Occipital lobe (tissue), 2 donors: ENCODE results near the gene SSR1. TPM values are rescaled to one million over a fixed set of nuclear protein-coding genes. Genes with fewer than 3 reads are reported as not detected.

ENCODE experiments used
- DNase-seq: peaks from one replicate; lab custom pipeline; 2025; lab: John Stamatoyannopoulos, UW
- total RNA-seq: library from RNA; depleted of rRNA; stranded (reverse); fragments of >200 nt; gene quantifications from one replicate; pipeline ENCODE4 v1.2.3, GENCODE V29; 2014

Gene SSR1
- total RNA-seq, 1 donor from 2014 or later: 50.1 TPM

DNA sequence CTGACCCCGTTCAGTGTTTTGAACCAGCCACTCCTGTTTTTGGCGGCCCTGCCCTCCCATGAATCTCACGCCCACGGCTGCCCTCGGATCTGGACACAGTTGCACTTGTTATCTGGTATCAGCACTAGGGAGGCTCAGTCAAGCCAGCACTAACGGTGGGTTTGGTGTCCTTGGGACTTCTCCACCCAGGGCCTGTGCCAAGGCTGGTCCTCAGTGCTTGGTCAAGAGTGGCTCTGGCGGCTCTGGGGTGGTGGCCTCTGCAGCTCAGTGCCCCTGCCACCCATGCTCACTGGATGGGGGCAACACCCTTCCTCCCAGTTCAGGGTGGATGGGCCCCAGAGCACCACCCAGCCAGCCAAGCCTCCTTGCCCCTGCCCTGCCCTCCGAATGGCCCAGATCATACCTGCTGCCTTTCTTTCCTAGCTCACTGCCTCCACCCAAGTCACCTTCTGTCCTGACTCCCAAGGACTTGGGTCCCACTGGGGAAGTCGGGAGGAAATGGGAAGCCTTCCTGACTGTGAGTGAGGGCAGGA is 54.7 kb downstream of the SSR1 start:
- no peak for DNase-seq

DNA sequence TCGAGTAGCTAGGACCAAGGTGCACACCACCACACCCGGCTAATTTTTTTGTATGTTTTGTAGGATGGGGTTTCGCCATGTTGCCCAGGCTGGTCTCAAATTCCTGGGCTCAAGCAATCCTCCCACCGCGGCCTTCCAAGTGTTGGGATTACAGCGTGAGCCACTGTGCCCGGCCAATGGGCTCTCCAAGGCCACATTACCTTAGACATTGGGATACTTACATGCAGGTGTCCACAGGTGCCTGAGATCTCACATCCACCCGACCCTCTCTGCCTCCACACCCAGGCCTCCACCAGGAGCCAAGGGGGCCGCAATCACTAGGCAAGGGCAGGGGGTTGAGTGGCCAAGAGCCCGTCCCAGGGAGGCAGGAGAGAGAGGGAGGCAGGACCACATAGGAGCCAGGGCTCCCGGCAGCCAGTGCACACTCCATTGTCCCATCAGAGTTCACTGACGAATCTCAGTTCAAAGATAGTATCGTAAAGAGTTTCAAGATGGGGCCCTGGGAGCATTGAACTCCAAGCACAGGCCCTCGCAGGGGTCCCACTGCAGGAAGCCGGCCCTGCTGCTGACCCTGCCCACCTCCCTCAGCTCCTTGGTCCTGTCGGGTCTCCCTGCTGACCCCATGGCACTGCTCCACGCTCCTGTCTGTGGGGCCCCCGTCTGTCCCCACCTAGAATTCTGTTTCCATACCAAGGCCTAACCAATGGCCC is 55.3 kb downstream of the SSR1 start:
- no peak for DNase-seq

DNA sequence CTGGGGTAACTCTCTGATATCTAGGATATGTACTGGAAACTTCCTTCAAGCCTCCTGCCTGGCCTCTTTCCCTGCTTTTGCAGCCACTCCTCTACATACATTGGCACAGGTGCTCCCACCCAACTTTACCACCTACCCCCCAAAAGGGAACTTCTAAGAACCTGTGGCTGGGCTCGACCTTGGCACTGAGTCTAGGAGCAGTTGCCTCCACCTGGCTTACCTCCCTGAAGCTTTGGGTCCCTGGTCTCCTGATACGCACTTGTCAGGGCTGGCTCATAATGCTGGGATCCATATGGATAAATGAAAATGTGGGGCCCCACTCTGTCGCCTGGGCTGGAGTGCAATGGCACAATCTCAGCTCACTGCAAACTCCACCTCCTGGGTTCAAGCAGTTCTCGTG is 56.2 kb downstream of the SSR1 start:
- no peak for DNase-seq

DNA sequence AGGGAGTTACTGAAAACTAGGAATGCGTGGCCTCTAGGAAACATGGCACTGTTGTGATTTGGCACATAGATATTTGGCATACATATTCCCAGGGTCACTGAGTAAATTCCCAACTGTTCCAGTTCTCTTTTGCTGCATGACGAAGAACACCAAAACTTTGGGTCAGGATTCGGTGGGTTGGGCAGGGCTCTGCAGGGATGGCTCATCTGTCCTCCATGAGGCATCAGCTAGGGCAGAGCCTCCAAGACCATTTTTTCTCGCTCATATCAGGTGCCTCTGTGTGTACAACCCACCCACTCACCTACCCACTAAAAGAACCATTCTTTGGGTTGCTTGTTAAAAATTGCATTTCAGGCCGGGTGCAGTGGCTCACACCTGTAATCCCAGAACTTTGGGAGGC is 57.1 kb downstream of the SSR1 start:
- no peak for DNase-seq

DNA sequence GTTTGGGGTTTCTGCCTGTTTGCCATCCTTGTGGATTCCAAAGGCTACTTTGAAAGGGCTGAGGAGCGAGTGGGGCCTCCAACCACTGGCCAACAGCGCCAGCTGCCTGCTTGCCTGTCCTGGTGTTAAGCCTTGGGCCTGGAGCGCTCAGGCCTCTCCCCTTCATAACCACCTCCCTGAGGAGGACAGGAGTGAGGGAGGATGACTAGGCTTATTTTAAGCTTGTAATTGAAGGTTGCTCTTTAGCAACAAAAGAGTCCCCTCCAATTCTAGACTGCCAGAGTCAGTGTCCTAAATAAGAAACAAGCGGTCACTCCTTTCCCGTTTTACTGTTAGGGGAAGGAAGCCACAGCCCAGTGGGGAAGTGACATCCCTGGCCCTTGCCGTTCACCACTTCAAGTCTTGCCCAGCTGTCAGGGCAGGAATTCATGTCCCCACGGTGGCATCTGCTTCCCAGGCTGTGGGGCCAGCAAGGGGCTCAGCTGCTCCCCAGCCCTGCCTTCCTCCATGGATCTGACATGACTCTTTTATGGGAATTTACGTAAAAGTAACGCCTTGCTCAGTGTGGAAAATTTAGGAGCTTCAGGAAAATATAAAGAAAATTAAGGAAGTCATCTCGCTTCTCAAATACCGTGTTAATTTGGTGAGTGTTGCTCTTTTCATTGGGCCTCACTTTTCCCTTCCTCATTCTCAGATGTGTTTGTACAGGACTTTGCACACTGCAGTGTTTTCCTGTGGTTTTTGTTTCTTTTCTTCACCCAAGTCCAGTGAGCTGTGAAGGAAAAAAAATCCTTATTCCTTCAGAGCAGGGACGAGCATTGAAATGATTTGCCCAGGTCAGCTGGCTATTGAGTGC is 57.8 kb downstream of the SSR1 start:
- DNase-seq: no peak

DNA sequence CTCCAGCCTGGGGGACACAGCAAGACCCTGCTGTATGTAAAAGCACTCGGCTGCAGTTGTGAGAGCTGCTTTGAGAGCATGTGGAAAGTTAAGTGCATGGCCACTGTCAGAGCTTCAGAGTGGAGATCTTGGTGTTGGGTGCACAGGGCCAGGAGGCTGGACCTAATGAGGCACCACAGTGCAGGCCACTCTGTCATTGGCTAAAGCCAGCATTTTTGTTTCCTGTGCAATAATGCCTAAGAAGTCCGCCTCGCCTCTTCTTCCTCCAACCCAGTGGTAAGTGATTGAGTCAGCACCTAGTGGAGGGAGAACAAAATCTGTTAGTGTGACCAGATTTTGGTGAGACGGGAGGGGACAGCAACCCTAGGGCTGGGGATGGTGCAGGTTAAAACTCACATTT is 60.6 kb downstream of the SSR1 start:
- DNase-seq: no peak

DNA sequence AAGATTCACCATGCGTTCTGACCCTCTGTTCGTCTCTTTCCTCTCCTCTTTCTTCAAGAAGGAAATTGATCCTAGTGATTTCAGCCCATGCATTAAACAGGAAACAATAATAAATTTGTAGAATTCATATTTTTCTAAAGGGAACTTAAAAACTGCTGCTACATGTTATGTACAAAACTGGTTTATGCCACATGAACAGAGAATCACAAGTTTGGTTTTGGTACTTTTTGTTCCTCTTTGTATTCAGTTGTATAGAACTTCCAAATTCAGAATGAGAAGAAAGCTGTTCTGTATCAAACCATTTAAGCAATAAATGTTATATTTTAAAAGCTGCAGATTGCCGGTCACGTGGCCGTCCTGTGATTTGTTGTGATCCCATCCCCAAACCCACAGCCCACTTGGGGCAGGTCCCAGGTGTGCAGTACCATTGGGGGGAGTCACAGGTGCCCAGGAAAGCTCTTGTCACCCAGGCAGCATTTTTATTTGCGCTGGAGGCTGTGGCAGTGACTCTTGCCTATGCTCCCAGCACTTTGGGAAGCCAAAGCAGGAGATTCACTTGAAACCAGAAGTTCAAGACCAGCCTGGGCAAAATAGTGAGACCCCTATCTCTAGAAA is 61.2 kb downstream of the SSR1 start:
- DNase-seq: no peak

DNA sequence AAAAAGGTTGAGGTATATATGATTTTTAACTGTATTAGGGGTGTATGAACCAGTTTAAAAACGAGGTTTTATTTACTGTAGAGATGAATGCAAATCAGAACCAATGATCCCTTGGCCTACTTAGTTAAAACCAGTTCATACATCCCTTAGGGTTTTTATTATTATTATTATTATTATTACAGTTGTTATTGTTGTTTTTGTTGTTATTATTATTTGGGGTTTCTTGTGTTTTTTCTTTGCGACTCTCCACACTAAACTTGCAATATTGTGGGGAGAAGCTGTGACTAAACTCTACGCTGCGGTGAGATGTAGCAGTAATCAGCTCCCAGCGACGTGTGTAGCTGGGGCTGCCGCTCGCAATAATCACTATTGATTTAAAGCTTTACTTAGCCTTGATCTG is 62.2 kb downstream of the SSR1 start:
- no peak for DNase-seq

DNA sequence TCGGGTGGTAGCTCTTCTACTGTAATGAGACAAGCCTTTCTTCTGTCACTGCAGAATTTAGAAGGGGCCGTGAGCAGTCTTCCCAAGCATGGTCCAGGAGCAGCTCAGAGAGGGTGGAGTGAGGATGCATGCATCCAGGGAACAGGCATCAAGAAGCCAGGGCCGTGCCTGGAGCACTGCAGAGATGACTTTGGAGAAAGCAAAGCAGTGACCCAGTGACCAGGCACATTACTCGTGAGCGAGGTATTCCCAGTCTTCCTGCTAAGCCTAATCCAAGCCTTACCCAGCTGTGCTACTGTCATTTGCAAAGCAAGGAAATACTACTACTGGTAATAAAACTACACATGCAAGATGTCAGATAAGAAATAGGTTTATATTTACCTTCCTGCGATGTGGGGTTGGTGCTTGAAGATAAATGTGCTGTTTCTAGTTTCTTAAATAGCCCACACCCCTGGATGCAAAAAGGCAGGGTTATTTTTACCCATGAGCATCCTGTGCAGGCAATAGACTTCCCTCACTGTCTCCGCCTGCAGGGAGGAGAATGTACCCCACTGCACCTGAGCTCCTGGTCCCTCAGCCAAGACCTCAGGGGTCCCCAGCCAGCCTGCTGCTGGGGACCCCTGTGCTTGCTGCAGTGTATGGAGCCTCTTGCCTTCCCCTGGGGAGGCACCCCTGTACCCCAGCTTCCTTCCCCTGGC is 62.9 kb downstream of the SSR1 start:
- no peak for DNase-seq

DNA sequence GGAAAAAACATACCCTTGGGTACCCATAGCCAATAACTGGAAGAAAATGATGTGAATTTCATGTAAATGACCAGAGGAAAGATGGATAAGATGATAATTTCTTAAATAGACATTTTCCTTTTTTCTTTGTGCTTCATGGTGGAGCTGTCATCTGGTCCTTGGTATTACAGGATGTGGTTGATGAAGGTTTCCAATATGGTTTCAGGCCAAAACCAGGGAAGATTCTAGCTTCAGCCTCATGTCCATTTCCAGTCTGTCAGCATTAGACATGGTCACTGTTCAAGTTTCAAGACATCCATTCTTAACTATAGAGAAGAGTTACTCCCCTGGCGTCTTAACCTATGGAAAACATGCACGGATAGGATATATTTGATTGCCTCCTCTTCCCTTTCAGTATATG is 63.6 kb downstream of the SSR1 start:
- DNase-seq: no peak

DNA sequence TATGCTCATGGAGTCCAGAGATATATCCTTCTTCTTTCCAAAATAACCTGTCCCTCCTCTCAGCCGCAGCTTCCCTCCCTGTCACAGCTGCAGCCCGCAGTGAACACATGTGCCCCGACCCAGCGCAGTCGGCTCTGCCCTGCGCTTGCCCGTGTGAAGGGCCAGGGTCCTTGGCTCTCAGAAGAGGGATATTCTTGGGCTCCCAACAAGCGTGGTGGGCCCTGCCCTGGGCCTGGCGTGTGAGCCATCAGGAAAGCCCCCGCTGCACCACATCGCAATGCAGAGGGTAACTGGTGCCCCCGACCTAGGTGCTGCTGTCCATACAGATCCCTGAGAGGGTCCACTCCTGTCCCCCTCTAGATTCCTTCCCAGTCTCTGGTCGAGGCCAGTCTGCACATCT is 65.2 kb downstream of the SSR1 start:
- DNase-seq: no peak

DNA sequence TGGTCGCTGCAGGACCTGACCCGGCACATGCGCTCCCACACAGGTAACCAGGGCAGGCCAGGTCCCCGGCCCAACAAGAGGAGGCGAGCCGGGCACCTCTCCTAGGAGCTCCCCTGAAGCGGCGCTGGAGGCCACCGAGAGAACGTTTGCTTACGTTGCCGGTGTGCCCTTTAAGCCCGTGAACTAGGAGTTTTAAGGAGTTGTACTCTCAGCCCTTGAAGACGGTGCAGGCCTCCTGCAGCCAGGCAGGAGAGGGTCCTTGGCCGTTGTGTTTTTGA is 65.9 kb downstream of the SSR1 start:
- no peak for DNase-seq

DNA sequence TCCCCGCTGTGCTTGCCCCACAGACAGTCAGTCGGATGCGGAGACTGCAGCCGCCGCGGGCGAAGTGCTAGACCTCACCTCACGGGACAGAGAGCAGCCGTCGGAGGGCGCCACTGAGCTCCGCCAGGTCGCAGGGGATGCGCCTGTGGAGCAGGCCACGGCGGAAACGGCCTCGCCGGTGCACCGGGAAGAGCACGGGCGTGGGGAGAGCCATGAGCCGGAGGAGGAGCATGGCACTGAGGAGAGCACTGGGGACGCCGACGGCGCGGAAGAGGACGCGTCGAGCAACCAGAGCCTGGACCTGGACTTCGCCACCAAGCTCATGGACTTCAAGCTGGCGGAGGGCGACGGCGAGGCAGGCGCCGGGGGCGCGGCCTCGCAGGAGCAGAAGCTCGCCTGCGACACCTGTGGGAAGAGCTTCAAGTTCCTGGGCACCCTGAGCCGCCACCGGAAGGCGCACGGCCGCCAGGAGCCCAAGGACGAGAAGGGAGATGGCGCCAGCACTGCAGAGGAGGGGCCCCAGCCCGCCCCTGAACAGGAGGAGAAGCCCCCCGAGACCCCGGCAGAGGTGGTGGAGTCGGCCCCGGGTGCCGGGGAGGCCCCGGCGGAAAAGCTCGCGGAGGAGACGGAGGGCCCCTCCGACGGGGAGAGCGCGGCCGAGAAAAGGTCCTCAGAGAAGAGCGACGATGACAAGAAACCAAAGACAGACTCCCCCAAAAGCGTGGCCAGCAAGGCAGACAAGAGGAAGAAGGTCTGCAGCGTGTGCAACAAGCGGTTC is 66.4 kb downstream of the SSR1 start:
- no peak for DNase-seq

DNA sequence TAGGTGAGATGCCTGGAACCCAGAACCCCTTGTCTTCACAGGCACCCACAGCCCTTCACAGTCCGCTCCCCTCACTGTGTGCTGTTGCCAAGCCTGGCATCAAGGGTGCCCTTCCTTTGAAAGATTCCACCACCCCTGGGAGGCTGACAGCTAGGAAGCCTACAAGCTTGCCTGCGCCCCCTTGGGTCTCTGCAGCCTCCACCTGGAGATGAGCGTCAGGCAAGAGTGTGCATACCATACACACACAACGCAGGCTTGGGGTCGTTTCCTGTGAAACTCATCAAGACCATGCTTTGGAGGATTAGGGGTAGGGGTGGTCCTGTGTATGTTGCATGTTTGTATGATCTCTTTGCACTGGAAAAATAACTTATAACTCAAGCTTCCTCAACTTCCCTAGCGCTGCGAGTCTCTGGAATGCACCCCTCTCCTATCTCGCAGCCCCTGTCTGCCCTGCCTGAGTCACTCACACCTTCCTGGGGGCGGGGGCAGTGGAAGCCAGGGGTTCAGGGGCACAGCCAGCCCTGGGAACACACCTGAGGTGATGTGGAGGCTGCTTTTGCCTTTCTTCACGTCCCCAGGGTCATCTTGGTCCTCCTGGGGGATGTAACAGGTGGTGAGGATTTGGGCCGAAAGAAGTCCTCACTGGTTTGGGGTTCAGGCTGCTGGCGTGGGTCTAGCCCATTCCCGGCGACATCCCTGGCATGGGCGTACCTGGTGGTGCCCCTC is 67.2 kb downstream of the SSR1 start:
- no peak for DNase-seq

DNA sequence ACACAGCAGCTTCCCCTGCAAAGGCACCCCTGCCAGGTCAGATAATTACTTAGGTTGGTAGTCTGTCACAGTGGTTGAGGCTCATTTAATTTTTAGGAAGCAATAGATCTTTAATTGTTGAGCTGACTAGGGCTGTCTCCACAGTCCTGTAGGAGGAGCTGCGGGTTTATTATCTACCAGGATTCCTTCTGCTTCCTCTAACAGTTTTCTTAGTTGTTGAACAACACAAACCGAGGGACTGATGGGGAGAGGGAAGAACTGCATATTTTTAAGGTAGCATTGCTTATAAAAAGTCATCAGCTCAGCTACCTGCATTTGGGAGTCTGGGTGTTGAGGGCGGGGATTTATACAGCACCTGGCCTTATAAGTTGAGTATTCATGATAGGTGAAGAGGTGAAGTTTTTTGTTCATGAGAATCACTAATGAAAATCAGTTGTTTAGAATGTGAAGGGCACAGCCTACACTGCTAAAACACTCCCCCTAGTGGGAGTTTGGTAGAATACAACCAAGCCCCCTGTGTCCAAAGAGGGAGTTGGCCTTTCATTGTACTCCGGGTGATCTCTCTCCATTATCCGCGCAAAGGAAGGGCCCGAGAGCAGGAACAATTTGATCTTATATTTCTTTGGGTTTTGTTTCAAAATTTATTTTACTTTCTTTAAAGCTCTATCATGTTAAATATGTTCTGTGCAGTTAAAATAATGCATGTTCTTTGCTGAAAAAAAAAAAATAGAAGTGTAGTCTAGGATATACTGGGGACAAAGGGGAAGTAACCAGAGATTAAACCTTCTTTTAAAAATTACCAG is 69.6 kb downstream of the SSR1 start:
- DNase-seq: no peak

DNA sequence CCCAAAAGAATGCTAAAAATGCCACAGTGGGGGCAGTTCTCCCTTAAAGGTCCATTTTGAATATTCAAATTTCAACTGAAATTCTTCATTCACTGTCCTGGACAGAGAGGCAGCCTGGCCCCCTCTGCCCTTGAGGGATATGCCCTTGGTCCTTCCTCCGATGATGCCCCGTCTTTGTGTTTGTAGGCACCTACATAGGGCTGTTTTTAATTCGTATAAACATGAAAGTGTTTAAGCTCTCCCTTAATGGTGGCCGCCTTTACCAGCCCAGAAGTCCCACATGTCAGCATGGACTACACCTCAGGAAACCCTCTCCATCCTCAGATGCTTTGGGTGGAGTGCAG is 70.2 kb downstream of the SSR1 start:
- no peak for DNase-seq

DNA sequence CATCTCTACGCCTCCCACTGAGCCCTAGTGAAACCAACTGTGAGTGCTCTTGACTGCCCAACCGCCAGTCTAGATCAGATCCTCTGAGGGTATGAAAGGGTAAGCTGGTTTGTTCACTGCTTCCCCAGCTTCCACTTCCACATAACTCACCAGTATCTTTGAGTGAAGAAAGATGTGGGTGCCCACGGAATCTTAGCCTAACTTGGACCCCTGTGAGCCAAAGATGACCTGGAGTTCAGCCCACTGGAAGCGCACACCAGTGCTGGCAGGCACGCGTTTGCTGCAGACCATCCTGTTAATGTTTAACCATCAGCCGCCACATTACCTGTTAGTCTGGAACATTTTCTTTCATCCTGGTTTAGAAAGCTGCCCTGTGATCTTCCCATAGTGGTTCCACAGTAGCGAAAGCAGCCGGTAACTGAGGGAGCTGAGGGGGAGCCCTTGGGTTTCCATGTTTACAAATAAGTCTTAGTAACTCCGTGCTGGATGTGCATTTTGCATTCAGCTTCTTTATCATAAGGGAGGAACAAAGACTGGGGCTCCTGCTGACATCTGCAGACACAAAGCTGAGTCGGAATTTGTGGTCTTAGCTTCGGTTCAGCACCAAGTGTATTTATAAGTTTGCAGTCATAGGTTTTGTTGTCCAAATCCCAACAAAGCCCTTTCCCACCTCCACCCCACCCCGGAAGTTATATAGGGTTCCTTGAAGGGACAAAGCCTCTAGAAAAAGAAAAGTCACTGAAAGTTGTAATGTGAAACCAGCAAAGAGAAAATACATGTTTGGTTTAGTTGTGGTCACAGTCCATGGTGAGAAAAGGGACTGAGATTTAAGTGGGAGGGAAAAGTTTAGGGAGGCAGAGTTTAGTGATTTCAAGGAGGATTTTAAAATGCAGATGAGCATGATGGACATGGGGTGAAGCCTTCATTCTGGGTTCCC is 71.0 kb downstream of the SSR1 start:
- no peak for DNase-seq

DNA sequence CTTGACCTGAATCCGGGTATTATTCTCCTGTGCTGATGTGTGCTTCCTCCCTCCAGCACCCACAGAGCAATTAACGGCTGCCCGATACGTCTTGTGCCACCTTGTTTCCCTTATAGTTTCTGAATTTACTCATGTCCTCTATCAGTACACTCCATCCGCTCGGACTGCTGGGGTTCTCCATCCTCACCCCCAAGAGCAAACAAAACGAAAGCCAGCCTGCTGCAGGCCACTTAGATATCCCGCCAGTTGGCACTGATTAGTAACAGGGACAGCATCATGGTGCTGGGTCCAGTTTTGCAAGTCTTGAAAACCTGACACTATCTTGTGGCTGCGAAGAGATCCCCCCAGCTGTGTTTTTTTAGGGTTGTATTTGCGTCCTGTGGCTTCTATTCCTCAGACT is 71.8 kb downstream of the SSR1 start:
- DNase-seq: no peak

DNA sequence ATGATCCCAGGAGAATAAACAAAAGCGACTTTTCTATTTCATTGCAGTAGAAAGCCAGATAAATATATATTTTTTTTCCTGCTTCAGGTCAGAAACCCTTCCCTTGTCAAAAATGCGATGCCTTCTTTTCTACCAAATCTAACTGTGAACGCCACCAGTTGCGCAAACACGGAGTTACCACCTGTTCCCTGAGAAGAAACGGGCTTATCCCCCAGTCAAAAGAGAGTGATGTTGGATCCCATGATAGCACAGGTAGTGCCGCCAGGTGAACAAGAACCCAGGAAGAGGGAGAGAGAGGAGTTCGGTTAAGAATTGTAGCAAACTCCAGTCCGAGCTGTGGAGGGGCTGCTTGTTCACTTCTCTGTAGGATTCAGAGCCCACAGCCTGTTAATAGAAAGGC is 72.6 kb downstream of the SSR1 start:
- no peak for DNase-seq
